T-helper 1 cell treated with Interleukin-12 subunit alpha and Interleukin-12 subunit beta and Interleukin-4 antibody, amounts not matched to agents 30 ng/mL and 1 ng/mL, for 36 hours (primary cell): ENCODE measurements around the gene PPT1. TPM values are rescaled to one million over a fixed set of nuclear protein-coding genes. Genes with fewer than 3 reads are reported as not detected.

Source experiments
- intact Hi-C: fragments of 100-400 bp; cut with micrococcal nuclease; formaldehyde crosslinking; loops from one replicate; pipeline ENCODE4 v1.15.1; 2024
- total RNA-seq: library from RNA; stranded (reverse); gene quantifications from 2 replicates; pipeline ENCODE4 v1.2.3, GENCODE V29; 2022

Gene PPT1
- total RNA-seq, 1 donor from 2014 or later = 124 TPM

DNA sequence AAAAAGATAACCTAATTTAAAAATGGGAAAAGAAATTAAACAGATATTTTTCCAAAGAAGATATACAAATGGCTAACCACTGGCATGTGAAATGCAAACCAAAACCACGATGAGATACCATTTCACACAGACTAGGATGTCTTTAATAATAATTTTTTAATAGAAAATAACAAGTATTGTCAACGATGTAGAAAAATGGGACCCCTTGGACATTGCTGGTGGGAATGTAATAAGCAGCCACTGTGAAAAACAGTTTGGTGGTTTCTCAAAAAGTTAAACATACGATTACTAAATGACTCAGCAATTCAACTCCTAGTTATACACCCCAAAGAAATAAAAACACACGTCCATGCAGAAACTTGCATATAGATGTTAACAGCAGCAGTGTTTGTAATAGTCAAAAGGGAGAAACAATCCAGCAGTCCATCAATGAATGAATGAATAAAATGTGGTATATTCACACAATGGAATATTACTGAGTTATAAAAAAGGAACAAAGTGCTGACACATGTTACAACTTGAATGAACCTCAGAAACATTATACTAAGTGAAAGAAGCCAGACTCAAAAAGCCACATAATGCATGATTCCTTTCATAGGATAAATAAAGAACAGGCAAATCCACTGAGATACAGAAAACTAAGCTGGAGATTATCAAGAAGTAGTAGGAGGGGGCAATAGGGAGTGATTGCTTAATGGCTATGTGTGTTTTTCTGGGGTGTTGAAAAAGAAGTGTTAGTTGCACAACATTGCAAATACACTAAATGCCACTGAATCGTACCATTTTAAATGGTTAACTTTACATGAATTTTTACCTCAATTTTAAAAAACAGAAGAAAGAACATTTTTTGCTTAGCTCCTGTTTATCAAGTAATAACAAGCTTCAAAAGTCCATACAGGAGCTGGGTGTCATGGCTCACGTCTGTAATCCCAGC lies 4.1 kb downstream of the PPT1 start:
- intact Hi-C loops = no loop called here

DNA sequence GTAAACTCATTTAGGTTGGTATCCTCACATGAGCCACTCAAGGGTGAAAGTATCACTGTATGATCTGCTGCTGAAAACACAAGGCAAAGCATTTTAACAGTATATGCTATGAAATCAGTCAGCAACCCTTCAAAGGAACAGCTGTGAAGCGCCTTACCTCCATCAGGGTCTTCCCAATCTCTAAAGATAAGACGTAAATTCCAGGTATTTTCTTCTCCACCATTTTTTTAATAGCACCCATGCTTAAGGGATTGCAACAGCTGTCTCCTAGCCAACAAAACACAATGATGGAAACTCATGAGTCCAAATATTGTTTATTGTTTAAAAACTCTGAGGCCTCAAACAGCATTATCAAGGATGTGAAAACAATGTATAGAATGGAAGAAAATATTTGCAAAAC lies 4.8 kb downstream of the PPT1 start:
- intact Hi-C loops = no loop called here

DNA sequence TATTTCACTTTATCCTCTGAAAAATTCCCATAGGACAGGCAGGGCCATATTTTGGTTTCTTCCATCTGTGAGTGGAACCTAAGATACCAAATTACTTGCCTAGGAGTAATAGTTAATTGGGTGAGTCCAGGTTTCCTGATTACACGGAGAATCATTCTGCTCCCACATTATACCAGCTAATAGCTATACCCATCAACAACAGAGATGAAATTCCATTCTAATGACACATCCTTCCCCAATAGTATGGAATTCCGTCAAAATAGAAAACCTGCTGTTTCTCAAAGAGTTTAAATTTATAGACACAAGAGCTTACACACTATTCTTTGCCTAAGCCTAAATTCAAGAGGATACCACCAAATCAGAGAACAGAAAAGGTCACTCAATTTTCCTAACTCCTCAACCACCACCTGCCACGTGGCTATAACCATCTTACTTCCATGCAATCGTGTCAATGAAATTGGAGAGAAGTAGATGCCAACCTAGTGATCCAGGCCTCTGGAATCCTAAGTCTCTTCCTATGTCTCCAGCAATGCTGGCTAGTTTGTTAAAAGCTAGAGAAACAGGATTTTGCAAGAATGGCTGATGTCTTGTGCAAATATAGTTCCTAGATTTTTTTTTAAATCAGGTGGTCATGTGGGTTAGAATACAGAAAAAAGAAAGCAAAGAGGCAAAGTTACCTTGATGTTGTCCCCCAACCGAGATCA lies 6.2 kb downstream of the PPT1 start:
- intact Hi-C loops = no loop called here

DNA sequence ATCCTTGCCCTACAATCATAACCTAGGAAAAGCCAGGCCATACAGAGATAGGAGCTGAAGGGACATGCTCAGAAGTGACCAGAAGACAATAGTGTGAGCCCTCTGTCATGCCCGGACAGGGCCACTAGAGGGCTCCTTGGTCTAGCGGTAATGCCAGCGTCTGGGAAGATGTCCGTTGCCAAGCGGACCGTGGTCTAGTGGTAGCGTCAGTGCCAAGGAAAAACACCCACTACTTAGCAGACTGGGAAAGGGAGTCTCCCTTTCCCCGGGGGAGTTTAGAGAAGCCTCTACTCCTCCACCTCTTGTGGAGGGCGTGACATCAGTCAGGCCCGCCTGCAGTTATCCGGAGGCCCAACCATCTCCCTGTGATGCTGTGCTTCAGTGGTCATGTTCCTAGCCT lies 12.3 kb downstream of the PPT1 start:
- intact Hi-C loops = loop anchor here (1.0 kb wide), 1 partner anchor 254 kb away; no protein-coding TSS in a partner anchor

DNA sequence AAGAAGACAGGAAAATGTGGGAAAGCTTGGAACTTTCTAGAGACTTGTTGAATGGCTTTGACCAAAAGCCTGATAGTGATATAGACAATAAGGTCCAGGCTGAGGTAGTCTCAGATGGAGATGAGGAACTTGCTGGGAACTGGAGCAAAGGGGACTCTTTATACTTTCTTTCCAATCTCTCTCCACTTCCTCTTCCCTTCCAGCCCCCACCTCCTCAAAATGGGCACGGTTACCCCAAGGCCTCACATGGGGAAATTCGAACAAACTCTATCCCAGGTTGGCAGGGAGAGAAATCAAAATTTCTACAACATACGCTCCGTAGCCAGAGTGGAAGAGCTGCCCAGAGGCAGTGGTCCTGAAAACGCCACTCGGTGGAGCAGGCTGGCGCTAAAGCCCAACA lies 15.2 kb downstream of the PPT1 start:
- intact Hi-C loops = no loop called here

DNA sequence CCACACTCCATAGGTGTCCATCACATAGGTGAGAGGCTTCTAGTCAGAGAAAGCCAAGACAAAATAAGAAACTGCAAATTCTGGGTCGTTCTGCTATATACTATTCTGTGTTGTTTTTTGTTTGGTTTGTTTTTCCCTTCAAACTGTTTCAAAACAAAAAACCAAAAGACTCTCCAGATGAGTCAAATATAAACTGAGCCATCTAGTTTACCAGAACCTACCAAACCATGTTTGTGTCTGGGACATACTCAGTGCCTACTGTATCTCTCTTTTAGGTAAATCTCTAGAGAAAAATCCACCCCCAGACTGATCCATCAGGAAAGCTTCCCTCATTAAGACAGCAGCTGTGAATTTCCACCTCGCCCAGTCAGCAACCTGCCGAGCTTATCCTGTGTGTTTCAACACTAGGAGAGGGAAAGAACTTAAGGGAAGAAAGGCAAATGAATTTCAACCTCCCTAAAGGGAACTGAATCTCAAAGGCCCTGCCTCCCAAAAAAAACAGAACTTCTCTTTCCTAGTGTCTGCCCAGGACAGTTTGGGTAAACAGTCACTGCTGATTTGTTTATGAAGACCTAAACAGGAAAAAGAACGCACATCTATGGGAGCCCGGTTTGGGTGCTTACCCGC lies 17.2 kb downstream of the PPT1 start:
- intact Hi-C loops = loop anchor here (5.0 kb wide), 1 partner anchor 38 kb away; the partner anchor contains the start of gene CAP1

DNA sequence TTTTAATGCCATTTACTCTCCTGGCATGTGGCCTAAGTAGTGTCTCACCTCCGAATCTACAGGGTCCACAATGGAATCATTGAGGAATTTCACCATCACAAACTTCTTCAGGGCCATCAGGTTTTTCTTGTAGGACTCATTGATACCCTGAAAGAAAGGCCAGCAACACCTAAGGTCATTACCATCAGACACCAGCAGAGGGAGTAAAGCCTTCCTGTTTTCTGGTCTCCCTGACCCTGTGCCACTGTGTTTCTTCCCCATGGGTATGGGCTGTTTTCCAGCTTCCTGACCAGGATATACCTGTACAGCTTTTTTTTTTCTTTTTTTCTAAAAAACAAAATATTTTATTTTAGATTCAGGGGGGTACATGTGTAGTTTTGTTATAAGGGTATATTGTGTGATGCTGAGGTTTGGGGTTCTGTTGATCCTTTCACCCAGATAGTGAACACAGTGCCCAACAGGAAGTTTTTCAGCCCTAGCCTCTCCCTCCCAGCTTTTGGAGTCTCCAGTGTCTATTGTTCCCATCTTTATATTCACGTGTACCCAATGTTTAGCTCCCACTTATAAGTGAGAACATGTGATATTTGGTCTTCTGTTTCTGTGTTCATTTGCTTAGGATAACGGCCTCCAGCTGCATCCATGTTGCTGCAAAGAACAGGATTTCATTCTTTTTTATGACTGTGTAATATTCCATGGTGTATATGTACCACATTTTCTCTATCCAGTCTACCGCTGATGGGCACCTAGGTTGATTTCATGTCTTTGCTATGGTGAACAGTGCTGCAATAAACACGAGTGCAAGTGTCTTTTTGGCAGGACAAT lies 18.3 kb downstream of the PPT1 start:
- intact Hi-C loops = loop anchor here (1.0 to 5.0 kb wide), 4 partner anchors 36 to 327 kb away; partner anchors contain the start of genes CAP1 and ZMPSTE24

DNA sequence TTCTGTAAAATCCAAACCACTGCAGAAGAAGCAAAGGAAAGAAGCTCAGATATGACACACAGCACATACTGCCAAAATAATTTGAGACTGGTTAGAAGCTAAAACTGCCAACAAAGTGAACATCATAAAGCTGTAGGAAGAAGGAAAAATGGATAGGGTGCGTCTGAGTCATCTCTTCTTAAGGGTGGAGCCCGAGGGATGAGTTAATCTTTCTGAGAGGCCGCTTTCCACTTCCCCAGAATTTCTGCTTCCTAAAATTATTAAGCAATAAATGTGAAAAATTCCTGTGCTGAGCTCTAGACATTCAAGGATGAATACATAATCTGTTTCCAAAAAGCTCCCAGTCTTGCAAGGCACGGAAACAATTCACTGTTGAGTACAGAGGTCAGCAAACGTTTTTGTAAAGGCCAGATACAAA lies 20.1 kb downstream of the PPT1 start:
- intact Hi-C loops = loop anchor here (5.0 kb wide), 1 partner anchor 35 kb away; the partner anchor contains the start of gene CAP1

DNA sequence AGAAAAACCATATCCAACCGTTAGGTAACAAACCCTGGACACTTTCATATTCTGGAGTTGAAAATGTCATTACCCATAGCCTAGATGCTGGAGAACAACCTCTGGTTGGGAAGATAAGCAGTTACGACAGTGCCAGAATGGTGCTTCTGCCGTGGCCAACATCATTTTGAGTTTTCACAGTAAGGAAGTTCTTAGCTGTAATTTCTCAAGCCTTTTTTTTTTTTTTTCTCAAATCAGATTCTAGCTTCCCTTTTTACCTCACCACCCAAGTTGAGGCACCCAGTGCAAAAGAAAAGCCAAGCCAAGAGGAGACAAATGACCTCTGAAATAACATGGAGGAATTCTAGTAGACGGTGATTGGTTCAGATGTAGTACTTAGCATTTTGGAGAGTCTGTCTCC lies 21.8 kb downstream of the PPT1 start:
- intact Hi-C loops = loop anchor here (5.0 kb wide), 1 partner anchor 33 kb away; the partner anchor contains the start of gene CAP1

DNA sequence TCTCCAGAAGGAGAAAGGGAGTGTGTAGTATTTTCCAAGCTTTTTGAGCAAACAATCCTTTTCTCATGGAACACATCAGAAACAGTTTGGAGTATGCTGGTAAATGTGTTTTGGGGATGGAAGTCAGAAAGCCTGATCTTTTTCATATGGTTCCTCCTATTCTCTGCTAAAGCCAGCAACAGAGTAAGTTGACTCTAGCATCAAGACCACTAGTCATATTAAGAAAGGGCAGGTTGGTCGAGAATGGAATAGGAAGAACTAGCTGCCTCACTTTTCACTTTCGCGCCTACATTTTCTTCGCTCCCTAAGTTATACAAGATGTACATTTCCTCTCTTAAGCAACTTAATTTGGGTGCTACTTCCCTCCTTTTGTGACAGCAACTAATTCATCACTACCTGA lies 24.0 kb downstream of the PPT1 start:
- intact Hi-C loops = no loop called here

DNA sequence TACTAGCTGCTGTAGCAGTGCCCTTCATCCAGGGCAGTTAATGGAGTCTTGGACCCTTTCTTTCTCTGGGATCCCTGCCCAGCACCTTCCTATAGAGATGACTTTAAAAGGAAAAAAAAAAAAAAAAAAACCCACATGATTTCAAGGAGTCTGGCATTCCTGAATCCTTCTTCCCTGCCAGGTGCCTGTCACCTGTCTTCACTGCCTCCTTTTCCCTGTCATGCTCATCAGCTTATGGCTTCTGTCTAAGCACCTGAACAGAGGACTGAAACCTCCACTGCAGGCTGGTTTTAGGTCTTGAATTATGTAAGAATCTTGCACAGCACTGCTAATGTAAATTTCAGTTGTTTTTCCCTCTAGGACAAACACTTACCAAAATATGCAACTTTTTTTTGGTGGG lies 24.9 kb downstream of the PPT1 start:
- intact Hi-C loops = no loop called here

DNA sequence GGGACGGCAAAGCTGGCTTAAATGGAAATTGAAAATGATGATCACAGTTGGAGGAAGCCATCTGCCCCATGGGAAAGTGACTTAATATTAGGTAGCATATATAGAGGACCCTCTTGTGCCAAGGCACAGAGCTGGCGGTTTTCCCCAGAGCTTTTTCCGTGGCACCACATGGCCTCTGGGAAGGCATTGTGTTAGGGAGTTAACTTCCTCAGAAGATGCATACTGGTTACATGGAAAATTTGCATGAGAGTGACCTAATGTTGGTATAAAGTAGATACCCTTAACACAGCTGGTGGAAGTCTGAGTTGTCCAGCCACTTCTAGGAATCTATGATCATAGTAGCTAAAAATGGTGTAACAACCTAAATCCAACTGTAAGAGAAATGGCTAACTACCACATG lies 29.2 kb downstream of the PPT1 start:
- intact Hi-C loops = no loop called here

DNA sequence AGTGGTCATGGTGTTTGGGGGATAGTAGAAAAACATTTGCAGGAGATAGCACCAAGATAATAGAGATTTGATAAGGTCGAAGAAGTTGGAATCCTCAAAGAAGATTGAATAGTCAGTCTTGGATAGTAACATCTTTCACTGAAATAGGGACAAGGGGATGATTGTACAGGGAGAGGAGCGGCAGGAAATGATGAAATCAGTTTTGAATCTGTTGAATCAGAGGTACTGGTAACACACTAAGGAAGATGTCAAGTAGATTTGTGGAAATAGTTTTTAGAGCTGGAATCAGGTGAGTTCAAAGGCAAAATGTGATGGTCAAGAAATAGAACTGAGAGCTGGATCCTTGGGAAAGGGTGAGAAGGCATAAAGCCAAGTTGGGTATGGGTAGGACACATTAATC lies 30.0 kb downstream of the PPT1 start:
- intact Hi-C loops = no loop called here

DNA sequence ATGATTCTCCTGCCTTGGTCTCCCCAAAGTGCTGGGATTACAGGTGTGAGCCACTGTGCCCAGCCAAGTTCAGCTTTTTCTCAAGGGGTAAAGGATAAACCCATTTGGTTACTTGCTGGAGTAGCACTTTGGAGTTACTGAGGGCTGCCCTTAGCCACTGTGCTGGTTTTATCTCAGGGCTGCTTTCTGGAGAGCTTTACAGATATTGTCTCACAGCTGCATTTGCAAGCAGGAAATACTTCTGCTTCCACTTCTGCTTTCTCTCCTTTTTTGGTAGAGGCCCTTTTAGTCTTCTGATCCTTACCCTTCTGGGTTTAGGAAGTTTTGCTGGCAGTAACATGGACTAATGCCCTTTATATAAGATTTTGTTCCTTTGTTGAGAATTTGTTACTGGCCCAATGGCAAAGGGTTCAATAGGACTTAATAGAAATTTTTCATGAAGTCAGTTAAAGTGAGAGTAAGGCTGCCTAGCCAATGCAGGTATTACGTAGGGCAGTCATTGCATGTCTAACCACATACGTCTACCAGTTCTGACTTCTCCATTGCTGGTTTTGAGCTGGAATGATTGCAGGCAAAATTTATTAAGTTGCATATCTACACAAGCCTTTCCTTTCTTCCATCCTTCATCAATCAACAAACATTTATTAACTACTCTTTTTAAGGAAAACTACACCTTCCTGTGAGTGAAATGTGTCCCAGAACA lies 32.1 kb downstream of the PPT1 start:
- intact Hi-C loops = no loop called here

DNA sequence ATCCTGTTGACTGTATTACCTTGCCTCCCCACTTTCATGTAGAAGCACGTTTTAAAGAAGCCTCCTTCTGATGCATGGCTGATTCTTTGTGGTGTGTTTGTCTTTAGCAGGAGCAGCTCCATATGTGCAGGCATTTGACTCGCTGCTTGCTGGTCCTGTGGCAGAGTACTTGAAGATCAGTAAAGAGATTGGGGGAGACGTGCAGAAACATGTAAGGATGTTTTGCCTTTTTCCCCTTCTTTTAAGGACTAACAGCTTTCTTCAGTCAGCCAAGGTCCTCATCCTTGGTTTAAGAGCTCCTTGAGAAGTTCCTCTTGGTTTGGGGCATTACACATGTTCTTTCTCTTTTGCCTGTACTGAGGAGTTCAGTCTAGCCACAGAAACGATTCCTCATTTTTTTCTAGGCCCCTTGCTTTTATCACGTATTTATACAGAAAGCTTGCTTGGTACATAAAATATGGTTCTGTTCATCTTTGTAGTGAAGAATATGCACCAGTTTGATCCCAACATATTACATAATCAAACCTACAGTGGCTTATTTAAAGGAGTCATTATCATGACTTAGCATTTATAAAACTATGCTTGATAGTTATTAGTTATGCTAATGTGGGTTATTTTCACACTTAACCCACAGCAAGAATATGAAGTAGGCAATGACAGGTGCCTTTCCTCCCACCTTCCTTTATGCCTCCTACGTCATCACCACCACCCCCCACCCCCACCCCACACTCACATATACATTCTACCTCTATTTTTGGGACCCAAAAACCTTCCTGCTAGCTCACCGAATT lies 36.9 kb downstream of the PPT1 start:
- intact Hi-C loops = loop anchor here (1.0 kb wide), 2 partner anchors 10 to 20 kb away; partner anchors contain the start of gene CAP1

DNA sequence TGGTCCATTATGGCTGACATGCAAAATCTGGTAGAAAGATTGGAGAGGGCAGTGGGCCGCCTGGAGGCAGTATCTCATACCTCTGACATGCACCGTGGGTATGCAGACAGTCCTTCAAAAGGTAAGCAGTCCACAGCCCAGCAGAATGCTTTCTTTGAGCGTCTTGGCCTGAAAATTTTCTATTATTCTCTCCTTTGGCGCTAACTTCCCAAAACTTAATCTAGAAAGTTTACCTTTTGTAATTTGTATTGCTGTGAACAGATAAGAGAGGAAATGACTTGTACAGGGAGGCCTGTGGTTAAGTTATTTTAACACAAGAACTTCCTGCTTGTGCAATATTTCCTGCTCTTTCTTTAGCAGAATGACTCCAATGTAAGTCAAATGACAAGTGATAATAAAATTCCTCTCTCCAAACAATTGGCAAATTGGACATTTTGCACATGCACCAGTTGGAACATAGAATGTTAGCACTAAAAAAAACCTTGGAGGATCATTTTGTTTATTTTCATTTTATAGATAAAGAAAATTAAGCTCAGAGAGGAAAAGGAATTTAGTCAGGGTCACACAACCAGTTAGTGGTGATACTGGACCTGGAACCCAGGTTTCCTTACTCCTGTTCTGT lies 37.6 kb downstream of the PPT1 start:
- intact Hi-C loops = loop anchor here (1.0 kb wide), 2 partner anchors 9 to 19 kb away; partner anchors contain the start of gene CAP1

DNA sequence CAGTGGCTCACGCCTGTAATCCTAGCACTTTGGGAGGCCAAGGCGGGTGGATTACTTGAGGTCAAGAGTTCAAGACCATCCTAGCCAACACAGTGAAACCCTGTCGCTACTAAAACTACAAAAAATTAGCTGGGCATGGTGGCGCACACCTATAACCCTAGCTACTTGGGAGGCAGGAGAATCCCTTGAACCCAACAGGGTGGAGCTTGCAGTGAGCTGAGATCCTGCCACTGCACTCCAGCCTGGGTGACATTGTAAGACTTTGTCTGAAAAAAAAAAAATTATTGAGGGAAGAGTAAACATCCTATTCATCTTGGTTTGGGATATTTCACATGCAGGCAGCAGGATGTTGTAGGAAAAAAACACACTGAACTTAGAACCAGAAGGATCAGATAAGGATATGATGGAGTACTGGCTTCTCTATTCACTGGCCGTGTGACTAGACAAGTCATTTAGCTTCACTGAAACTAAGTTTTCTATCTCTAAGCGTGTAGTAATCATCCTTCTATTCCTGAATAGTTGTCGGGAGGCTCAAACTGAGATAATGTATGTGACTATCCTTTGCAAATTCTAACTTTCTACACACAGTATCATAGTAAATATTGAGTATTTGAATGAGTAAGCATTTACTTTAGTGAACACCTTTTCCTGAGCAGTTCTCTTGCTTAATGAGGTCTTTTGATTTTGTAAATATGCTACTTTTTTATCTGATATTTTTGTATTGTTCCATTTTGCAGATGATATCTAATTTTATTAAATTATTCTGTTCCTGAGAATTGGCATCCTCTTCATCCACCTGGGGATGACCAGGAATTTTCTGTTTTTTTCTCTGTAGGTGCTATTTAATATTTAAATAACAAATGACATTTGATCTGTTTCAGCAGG lies 38.4 kb downstream of the PPT1 start:
- intact Hi-C loops = loop anchor here (1.0 kb wide), 2 partner anchors 8 to 18 kb away; partner anchors contain the start of gene CAP1

DNA sequence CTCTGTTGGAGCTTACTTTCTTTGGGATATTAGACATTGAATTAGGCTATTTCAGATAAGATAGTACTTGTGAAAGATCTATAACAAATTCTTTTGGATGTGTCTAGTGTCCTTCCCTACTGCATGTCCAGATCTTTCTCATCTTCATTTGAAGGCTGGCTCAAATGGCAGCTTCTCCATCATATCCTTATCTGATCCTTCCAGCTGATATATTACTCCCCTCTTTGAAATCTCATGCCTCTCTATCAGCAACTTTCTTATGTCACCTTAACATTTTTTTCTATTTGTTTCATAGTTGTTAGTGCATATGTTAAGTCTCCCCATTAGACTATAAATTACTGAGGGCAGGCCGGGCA lies 39.0 kb downstream of the PPT1 start:
- intact Hi-C loops = no loop called here
